GM21723 (cell line): ENCODE data around the gene MAP4K3.
"Not testable (repeated sequence)": the region's sequence is repeated elsewhere in the genome, so short reads cannot be mapped to it uniquely, and the experiment has no call there.

ENCODE experiments used
- ATAC-seq: cut with Tn5 transposase; IDR thresholded peaks from one replicate; pipeline ENCODE4 v1.9.1; 2021; ENCODE audit warnings: mild to moderate bottlenecking, moderate library complexity; ENCODE audit not compliant: unreplicated experiment

MAP4K3 gene

GRCh38 chr2:39247512-39248043, 189.5 kb downstream of the MAP4K3 start:
- ATAC-seq = no peak

GRCh38 chr2:39246382-39246980, 190.6 kb downstream of the MAP4K3 start:
- no peak for ATAC-seq

GRCh38 chr2:39244963-39245625, 192.0 kb downstream of the MAP4K3 start:
- not testable (repeated sequence) for ATAC-seq

- not testable (repeated sequence) for ATAC-seq
Observed at GRCh38 chr2:39244241-39244862, 192.7 kb downstream of the MAP4K3 start.

- ATAC-seq = no peak
Observed at GRCh38 chr2:39243469-39244123, 193.5 kb downstream of the MAP4K3 start, which contains the start of gene CDKL4. Gene CDKL4 (minus strand): TSS chr2:39243970.

GRCh38 chr2:39241588-39241987, 195.5 kb downstream of the MAP4K3 start:
- ATAC-seq = no peak

GRCh38 chr2:39240758-39241157, 196.3 kb downstream of the MAP4K3 start:
- no peak for ATAC-seq

- no peak for ATAC-seq
Observed at GRCh38 chr2:39234754-39235153, 202.3 kb downstream of the MAP4K3 start.

GRCh38 chr2:39232141-39232540, 204.9 kb downstream of the MAP4K3 start:
- no peak for ATAC-seq

GRCh38 chr2:39228413-39229209, 208.5 kb downstream of the MAP4K3 start:
- ATAC-seq = peak; percentile 20

GRCh38 chr2:39227628-39228412, 209.3 kb downstream of the MAP4K3 start:
- ATAC-seq = peak; percentile 86

- no peak for ATAC-seq
Observed at GRCh38 chr2:39225567-39225966, 211.5 kb downstream of the MAP4K3 start.

- no peak for ATAC-seq
Observed at GRCh38 chr2:39223909-39224308, 213.2 kb downstream of the MAP4K3 start.

- no peak for ATAC-seq
Observed at GRCh38 chr2:39221459-39221858, 215.6 kb downstream of the MAP4K3 start.

- ATAC-seq = no peak
Observed at GRCh38 chr2:39220136-39220535, 216.9 kb downstream of the MAP4K3 start.

GRCh38 chr2:39218391-39218790, 218.7 kb downstream of the MAP4K3 start:
- no peak for ATAC-seq

GRCh38 chr2:39217192-39217550, 219.9 kb downstream of the MAP4K3 start:
- no peak for ATAC-seq

GRCh38 chr2:39216346-39217191, 220.5 kb downstream of the MAP4K3 start:
- no peak for ATAC-seq

GRCh38 chr2:39215545-39215944, 221.5 kb downstream of the MAP4K3 start:
- ATAC-seq = no peak
